Activated CD8-positive, alpha-beta memory T cell treated with anti-CD3 and anti-CD28 coated beads for 36 hours (primary cell): Measurements from ENCODE around the gene CXCL14. TPM values are rescaled to one million over a fixed set of nuclear protein-coding genes. Genes with fewer than 3 reads are reported as not detected.

Experiments used
- CTCF ChIA-PET: fragments of 350-600 bp; sonication (Branson Sonifier 250); formaldehyde crosslinking; loops from one replicate; lab custom pipeline; 2021; ENCODE audit warnings: antibody characterized with exemption; lab: Charles Lee
- POLR2A ChIA-PET: fragments of 350-600 bp; sonication (Branson Sonifier 250); formaldehyde crosslinking; loops from one replicate; lab custom pipeline; 2021; ENCODE audit warnings: antibody characterized with exemption; lab: Charles Lee
- total RNA-seq, 2 experiments: library from RNA; stranded (reverse); gene quantifications; one replicate each; pipeline ENCODE4 v1.2.3, GENCODE V29; 2021

CXCL14 gene
- total RNA-seq, 2 experiments from 2014 or later = not detected

- POLR2A ChIA-PET = no interaction called here
- CTCF ChIA-PET = no interaction called here
Measured at GRCh38 chr5:135598691-135599395, 20.1 kb upstream of the CXCL14 start.

GRCh38 chr5:135596788-135597187 is 18.0 kb upstream of the CXCL14 start:
- POLR2A ChIA-PET = no interaction called here
- CTCF ChIA-PET = no interaction called here

- CTCF ChIA-PET = no interaction called here
- POLR2A ChIA-PET = no interaction called here
Measured at GRCh38 chr5:135596157-135596763, 17.5 kb upstream of the CXCL14 start.

- ChIA-PET POLR2A (no interaction called here), CTCF (no interaction called here)
Measured at GRCh38 chr5:135594416-135594960, 15.7 kb upstream of the CXCL14 start.

GRCh38 chr5:135593886-135594285 is 15.1 kb upstream of the CXCL14 start:
- CTCF ChIA-PET = no interaction called here
- POLR2A ChIA-PET = no interaction called here

- ChIA-PET CTCF (no interaction called here), POLR2A (no interaction called here)
Measured at GRCh38 chr5:135593141-135593540, 14.3 kb upstream of the CXCL14 start.

- POLR2A ChIA-PET = no interaction called here
- CTCF ChIA-PET = no interaction called here
Measured at GRCh38 chr5:135592312-135593045, 13.7 kb upstream of the CXCL14 start.

- CTCF ChIA-PET = interaction anchor here (1.2 kb wide), 1 partner anchor 25 kb away, joined by 3 read pairs; no protein-coding TSS in a partner anchor
- POLR2A ChIA-PET = no interaction called here
Measured at GRCh38 chr5:135591277-135591676, 12.5 kb upstream of the CXCL14 start.

GRCh38 chr5:135589152-135589551 is 10.4 kb upstream of the CXCL14 start:
- CTCF ChIA-PET = no interaction called here
- POLR2A ChIA-PET = no interaction called here

GRCh38 chr5:135587721-135588663 is 9.2 kb upstream of the CXCL14 start:
- POLR2A ChIA-PET = no interaction called here
- CTCF ChIA-PET = no interaction called here

- ChIA-PET CTCF (no interaction called here), POLR2A (no interaction called here)
Measured at GRCh38 chr5:135584918-135585317, 6.1 kb upstream of the CXCL14 start.

- ChIA-PET CTCF (no interaction called here), POLR2A (no interaction called here)
Measured at GRCh38 chr5:135584276-135584675, 5.5 kb upstream of the CXCL14 start.

GRCh38 chr5:135582099-135582781 is 3.4 kb upstream of the CXCL14 start:
- POLR2A ChIA-PET = no interaction called here
- CTCF ChIA-PET = no interaction called here

- ChIA-PET POLR2A (no interaction called here), CTCF (interaction anchor here (2.6 kb wide), 1 partner anchor 13 kb away, joined by 9 read pairs; no protein-coding TSS in a partner anchor)
Measured at GRCh38 chr5:135578305-135578684, 496 bp downstream of the CXCL14 start.

GRCh38 chr5:135577421-135577820 is 1.4 kb downstream of the CXCL14 start:
- CTCF ChIA-PET = interaction anchor here (0.7 to 2.6 kb wide), 2 partner anchors 12 to 111 kb away, joined by 3 to 9 read pairs; no protein-coding TSS in a partner anchor
- POLR2A ChIA-PET = no interaction called here

- ChIA-PET POLR2A (no interaction called here), CTCF (interaction anchor here (0.9 to 2.6 kb wide), 2 partner anchors 10 to 103 kb away, joined by 4 to 9 read pairs; no protein-coding TSS in a partner anchor)
Measured at GRCh38 chr5:135576075-135576599, 2.7 kb downstream of the CXCL14 start.

- CTCF ChIA-PET = no interaction called here
- POLR2A ChIA-PET = no interaction called here
Measured at GRCh38 chr5:135574493-135574892, 4.3 kb downstream of the CXCL14 start.

- CTCF ChIA-PET = interaction anchor here (1.0 to 2.0 kb wide), 2 partner anchors 20 to 21 kb away, joined by 3 to 4 read pairs; no protein-coding TSS in a partner anchor
- POLR2A ChIA-PET = no interaction called here
Measured at GRCh38 chr5:135571902-135572301, 6.9 kb downstream of the CXCL14 start.
